Measurements from ENCODE around the gene DMWD. TPM values are rescaled to one million over a fixed set of nuclear protein-coding genes. Genes with fewer than 3 reads are reported as not detected.

The DMWD gene
- total RNA-seq, 4 donors from 2014 or later, result 26.8 to 72.9 (median 54.8) TPM

DNA sequence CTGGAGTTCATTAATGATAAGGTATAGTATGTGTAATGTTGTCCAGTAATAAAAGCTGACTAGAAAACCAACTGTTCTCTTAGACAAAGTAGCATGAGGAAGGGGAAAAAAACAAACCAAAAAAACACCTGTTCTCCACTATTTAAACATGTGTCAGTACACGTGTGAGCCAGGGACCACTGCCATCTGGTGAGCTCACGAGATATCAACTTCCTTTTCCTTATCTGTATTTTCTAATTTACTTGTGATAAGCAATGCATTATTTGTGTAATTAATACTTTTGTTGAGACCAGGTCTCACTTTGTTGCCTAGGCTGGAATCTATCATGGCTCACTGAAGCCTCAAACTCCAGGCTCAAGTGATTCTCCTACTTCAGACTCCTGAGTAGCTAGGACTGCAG, 19.3 kb downstream of the DMWD start:
- Histone ChIP-seq H3K9me3 (no peaks in the 10 kb centered on the region), H3K27ac (peak overlapping the region in 1 of 4 donors; percentile 98), H3K36me3 (no peaks in the 10 kb centered on the region), H3K27me3 (no peaks in the 10 kb centered on the region), H3K4me3 (no peak overlapping the region), H3K4me1 (peaks cover 0 to 21% (median 15%) of the 10 kb centered on the region in 4 donors)
- in situ Hi-C loops (cut with MboI; ENCODE audit: low pct_ligation_motif_present in 1 of 4, low pct_unique_long_range_greater_than_20kb in 1 of 4, low sequenced_read_pairs in 3 of 4) (no loop called here), intact Hi-C loops (cut with DNase I; ENCODE audit: low total_unique reads) (no loop called here)
- 21 to 24% methylated on average over 2 of the region's 2 CpGs for WGBS, 2 donors (ENCODE audit: low coverage in 1 of 2)
- TF ChIP-seq POLR2A (IDR thresholded peaks at IDR 0.05), result no peak
- TF ChIP-seq, protein P1, sequence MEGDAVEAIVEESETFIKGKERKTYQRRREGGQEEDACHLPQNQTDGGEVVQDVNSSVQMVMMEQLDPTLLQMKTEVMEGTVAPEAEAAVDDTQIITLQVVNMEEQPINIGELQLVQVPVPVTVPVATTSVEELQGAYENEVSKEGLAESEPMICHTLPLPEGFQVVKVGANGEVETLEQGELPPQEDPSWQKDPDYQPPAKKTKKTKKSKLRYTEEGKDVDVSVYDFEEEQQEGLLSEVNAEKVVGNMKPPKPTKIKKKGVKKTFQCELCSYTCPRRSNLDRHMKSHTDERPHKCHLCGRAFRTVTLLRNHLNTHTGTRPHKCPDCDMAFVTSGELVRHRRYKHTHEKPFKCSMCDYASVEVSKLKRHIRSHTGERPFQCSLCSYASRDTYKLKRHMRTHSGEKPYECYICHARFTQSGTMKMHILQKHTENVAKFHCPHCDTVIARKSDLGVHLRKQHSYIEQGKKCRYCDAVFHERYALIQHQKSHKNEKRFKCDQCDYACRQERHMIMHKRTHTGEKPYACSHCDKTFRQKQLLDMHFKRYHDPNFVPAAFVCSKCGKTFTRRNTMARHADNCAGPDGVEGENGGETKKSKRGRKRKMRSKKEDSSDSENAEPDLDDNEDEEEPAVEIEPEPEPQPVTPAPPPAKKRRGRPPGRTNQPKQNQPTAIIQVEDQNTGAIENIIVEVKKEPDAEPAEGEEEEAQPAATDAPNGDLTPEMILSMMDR (IDR thresholded peaks at IDR 0.05), result no peak
- TF ChIP-seq POLR2AphosphoS5 (IDR thresholded peaks at IDR 0.05), result no peak
- no peak for TF ChIP-seq EP300 (IDR thresholded peaks at IDR 0.05; ENCODE audit: low read depth)
- no peak for DNase-seq

GRCh38 chr19:45772912-45773311, 19.7 kb downstream of the DMWD start:
- TF ChIP-seq POLR2A (IDR thresholded peaks at IDR 0.05), result no peak
- Histone ChIP-seq H3K4me3 (no peak overlapping the region), H3K27me3 (no peaks in the 10 kb centered on the region), H3K36me3 (no peaks in the 10 kb centered on the region), H3K4me1 (peaks cover 0 to 21% (median 14%) of the 10 kb centered on the region in 4 donors), H3K27ac (peak overlapping the region in 2 of 4 donors; percentile 96 to 98), H3K9me3 (no peaks in the 10 kb centered on the region)
- 83% methylated on average over 3 of the region's 3 CpGs; no CpG with 5 or more reads in 1 of the 2 donors for WGBS, 2 donors (ENCODE audit: low coverage in 1 of 2)
- no peak for DNase-seq
- in situ Hi-C loops (cut with MboI; ENCODE audit: low pct_ligation_motif_present in 1 of 4, low pct_unique_long_range_greater_than_20kb in 1 of 4, low sequenced_read_pairs in 3 of 4) (no loop called here), intact Hi-C loops (cut with DNase I; ENCODE audit: low total_unique reads) (no loop called here)

DNA sequence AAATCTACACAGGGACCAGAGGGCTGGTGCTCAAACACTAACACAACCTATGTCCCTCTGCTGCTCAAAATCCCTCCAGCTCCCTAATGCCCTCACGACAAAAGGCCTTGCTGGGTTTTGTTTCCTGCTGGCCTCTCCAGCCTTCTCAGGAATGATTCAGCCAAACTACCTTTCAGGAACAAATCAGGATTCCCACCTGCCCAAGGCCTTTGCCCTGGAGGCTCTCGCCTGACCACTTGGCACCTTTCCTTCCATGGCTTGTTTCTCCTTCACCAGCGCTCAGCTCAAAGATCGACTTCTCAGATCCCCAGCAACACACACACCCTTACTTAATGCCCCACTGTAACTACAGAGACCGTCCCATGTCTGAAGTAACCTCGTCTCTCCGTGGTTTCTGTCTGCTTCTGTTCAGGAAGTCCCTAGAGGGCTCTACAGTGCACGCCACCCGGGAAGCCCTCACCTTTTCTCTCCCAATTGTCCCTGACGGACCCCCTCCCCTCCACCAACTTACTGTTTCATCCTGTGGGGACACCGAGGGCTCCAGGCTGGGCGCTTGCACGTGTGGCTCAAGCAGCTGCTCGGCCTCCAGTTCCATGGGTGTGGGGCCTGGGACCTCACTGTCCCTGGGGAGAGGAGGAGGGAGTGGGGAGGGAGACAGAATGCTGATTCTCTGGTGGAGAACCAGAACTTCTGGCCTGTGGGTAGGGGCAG, 20.4 kb downstream of the DMWD start:
- no peaks in the 10 kb centered on the region for H3K27me3 ChIP-seq
- no peaks in the 10 kb centered on the region for H3K9me3 ChIP-seq
- peaks cover 0 to 21% (median 16%) of the 10 kb centered on the region in 4 donors for H3K4me1 ChIP-seq
- intact Hi-C loops (cut with DNase I; ENCODE audit: low total_unique reads), result no loop called here
- DNase-seq, result no peak
- peak overlapping the region in 3 of 4 donors; percentile 86 to 98 (median 96) for H3K27ac ChIP-seq
- in situ Hi-C loops (cut with MboI; ENCODE audit: low pct_ligation_motif_present in 1 of 4, low pct_unique_long_range_greater_than_20kb in 1 of 4, low sequenced_read_pairs in 3 of 4), result no loop called here
- TF ChIP-seq EP300 (IDR thresholded peaks at IDR 0.05; ENCODE audit: low read depth), result no peak
- TF ChIP-seq POLR2A (IDR thresholded peaks at IDR 0.05), result no peak
- TF ChIP-seq, protein P1 (IDR thresholded peaks at IDR 0.05), result no peak
- TF ChIP-seq POLR2AphosphoS5 (IDR thresholded peaks at IDR 0.05), result peak in 1 of 3 donors; percentile 19
- WGBS, 2 donors (ENCODE audit: low coverage in 1 of 2), result 34 to 60% methylated on average over 6 to 14 of the region's 14 CpGs
- H3K4me3 ChIP-seq, result no peak overlapping the region
- no peaks in the 10 kb centered on the region for H3K36me3 ChIP-seq

- TF ChIP-seq POLR2AphosphoS5 (IDR thresholded peaks at IDR 0.05) (no peak), EP300 (IDR thresholded peaks at IDR 0.05; ENCODE audit: low read depth) (no peak), POLR2A (IDR thresholded peaks at IDR 0.05) (no peak)
- TF ChIP-seq, protein P1 (IDR thresholded peaks at IDR 0.05), result no peak
These were observed 21.2 kb downstream of the DMWD start for GRCh38 chr19:45771311-45771933.

More at GRCh38 chr19:45771311-45771933, 21.2 kb downstream of the DMWD start:
- H3K9me3 ChIP-seq, result no peaks in the 10 kb centered on the region
- H3K27ac ChIP-seq, result peak overlapping the region; percentile 86 to 98 (median 94)
- H3K4me1 ChIP-seq, result peaks cover under 1 to 30% (median 25%) of the 10 kb centered on the region in 4 donors
- H3K27me3 ChIP-seq, result no peaks in the 10 kb centered on the region
- intact Hi-C loops (cut with DNase I; ENCODE audit: low total_unique reads) (no loop called here), in situ Hi-C loops (cut with MboI; ENCODE audit: low pct_ligation_motif_present in 1 of 4, low pct_unique_long_range_greater_than_20kb in 1 of 4, low sequenced_read_pairs in 3 of 4) (no loop called here)
- DNase-seq, result no peak
- H3K36me3 ChIP-seq, result no peaks in the 10 kb centered on the region
- H3K4me3 ChIP-seq, result peak overlapping the region in 2 of 4 donors; percentile 26 to 75
- WGBS, 2 donors (ENCODE audit: low coverage in 1 of 2), result 80 to 82% methylated on average over 25 to 40 of the region's 46 CpGs

Data from transverse colon (tissue), 4 donors.